Erythroblast (primary cell): ENCODE results near the gene GFRA1.

Experiments used
- GATA1 ChIP-seq: IDR thresholded peaks from 2 replicates; pipeline ENCODE4 v1.6.1; 2011; ENCODE audit warnings: low read depth, mild to moderate bottlenecking, control low read depth, low read length, moderate library complexity
- POLR2A ChIP-seq: IDR thresholded peaks from 2 replicates; pipeline ENCODE4 v1.6.1; 2011; ENCODE audit warnings: mild to moderate bottlenecking, low read length

DNA sequence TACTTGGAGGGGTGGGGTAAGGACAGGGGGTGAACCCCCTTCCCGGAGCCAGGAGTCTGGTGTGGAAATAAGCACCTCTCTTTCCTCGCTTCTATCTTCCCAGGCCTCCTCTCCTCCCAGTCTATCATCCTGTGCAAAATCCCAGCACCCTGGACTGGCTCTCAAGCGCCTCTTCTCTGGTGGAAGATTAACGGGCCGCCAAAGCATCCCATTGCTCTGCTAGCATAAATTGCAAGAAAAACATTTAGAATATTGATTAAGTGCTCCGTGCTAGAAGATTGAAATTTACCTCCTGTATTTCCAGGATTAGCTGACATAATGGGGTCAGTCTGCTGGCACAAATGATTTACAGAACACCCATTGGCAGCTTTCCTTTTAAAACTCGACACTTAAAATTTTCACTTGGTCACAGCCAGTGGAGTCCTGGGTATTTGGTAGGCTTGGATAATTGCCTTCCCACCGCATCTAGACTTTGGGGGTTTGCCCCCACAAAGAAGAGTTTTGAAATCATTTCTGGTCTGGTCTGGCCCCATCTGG lies 189.7 kb downstream of the GFRA1 start:
- TF ChIP-seq POLR2A, result no peak
- no peak for TF ChIP-seq GATA1
